Right ventricle myocardium inferior (tissue), 1 donor: ENCODE measurements around the gene RAC3. TPM values are rescaled to one million over a fixed set of nuclear protein-coding genes. Genes with fewer than 3 reads are reported as not detected.
A peak's percentile ranks its signal among the peaks of the same experiment; 100 is the strongest.

ENCODE experiments used
- ATAC-seq: fragments of 200-7000 bp; cut with Tn5 transposase; one replicate; pipeline ENCODE4 v1.9.1; 2020; ENCODE audit warnings: mild to moderate bottlenecking, moderate library complexity
- DNase-seq: peaks from one replicate; pipeline ENCODE4 v3.0.0; 2021; ENCODE audit errors: missing footprints
- intact Hi-C: fragments of 100-400 bp; cut with DNase I; formaldehyde crosslinking; loops from one replicate; pipeline ENCODE4 v1.11.0; 2022
- total RNA-seq: library from RNA; stranded (reverse); fragmentation: NEBNext Ultra II Directional; extraction: Animal tissue kit (Norgen Biotek cat#: 25700); gene quantifications from one replicate; pipeline ENCODE4 v1.2.1, GENCODE V29; 2021
- donor health status: DM: no; HTN: yes; CAD: no; lungs with severe emphysema.

The RAC3 gene
- total RNA-seq, 1 donor from 2014 or later, result 2.2 TPM

DNA sequence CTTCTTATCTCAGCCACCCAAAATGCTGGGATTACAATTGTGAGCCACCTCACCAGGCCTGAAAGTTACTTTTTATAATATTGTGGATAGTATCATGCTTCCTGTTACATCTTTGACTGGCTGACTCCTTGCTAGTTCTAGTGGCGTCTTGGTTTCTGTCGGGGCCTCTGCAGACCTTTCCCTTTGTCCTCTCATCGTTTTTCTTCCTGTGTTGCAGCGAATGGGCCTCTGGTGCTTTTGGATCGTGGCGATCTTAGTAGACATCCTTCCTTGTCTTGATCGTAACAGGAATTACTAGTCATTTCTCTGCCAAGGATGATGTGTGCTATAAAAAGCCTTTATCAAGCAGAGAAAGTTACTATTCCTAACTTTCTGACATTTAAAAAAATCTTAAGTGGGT, 33.3 kb upstream of the RAC3 start:
- ATAC-seq, result no peak
- intact Hi-C loops, result no loop called here
- DNase-seq, result no peak

DNA sequence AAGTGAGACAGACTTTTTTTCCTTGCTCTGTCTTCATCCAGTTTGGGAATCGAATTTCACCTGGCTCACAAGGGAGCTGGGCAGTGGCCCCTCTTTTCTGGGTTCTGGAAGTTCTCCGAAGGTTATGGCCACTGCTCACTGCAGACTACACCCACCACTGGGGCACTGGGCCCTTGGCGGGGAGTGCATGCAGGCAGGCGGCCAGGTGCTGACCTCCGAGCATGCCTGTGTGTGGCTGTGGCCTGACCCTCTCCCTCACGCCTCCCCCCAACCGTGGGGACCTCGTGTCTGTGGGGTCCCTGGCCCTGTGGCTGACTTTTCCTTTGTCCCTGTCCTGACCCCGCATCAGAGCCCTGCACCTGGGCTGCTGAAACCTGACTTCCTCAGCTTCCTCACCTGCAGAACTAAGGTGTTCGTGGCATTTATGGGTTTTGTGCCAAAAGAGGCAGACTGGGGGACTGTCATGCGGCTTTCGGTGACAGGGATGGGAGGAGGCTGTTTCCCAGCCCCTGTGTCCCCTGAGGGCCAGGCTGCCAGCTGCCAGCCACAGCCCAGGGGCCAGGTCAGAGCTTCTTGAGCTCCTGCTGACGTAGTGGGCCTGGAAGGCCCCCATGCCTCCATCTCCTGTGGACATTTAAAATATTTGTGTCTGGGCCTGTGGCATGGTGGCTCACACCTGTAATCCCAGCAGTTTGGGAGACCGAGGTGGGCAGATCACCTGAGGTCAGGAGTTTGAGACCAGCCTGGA, 32.6 kb upstream of the RAC3 start:
- intact Hi-C loops, result no loop called here
- ATAC-seq (no peak), DNase-seq (no peak)

DNA sequence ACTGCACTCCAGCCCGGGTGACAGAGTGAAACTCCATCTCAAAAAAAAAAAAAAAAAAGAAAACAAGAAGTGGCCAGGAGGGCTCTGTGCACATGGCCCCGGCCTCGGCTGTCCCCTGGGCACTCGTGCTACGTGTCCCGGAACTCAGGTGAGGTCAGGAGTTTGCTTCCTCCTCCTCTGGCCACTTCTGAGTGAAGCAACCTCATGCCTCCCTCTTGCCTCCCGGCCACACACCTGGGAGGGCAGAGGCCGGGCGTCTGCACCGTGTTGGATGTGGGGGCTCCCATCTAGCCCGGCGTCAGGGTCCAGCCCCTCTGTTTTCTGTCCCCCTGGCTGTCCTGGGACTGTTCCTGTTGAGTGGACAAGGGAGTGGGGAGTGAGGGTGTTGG, 31.9 kb upstream of the RAC3 start:
- no peak for ATAC-seq
- intact Hi-C loops, result no loop called here
- no peak for DNase-seq

GRCh38 chr17:81999976-82000802, 31.3 kb upstream of the RAC3 start:
- intact Hi-C loops, result no loop called here
- ATAC-seq (no peak), DNase-seq (no peak)

- ATAC-seq, result no peak
- no peak for DNase-seq
- intact Hi-C loops, result no loop called here
Measured at GRCh38 chr17:82000803-82001570, 30.5 kb upstream of the RAC3 start.

DNA sequence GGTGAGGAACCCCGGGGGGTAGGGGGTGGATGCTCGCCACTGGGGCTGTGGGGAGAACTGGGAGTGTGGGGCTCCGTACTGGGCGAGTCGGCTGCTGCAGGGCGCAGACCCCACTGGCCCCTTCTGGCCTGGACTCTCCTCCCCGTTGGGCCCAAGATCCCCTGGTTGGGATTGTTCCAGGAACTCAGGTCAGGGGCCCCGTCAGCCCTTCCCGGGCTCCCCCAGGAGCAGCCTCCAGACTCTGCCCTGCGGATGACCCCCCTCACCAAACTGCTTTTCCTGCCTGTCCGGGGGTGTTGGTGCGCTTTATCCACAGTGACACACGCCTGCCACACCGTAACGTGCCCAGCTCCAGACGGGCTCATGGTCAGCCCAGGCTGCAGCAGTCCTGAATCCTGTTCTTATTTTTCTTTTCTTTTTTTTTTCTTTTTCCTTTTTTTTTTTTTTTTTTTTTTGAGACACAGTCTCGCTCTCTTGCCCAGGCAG, 29.9 kb upstream of the RAC3 start:
- no peak for ATAC-seq
- no peak for DNase-seq
- intact Hi-C loops, result no loop called here

- DNase-seq (no peak), ATAC-seq (peak; percentile 33)
- intact Hi-C loops, result no loop called here
Measured at GRCh38 chr17:82003411-82004381, 27.8 kb upstream of the RAC3 start.

GRCh38 chr17:82004517-82005455, 26.7 kb upstream of the RAC3 start:
- DNase-seq, result no peak
- no peak for ATAC-seq
- intact Hi-C loops, result no loop called here

DNA sequence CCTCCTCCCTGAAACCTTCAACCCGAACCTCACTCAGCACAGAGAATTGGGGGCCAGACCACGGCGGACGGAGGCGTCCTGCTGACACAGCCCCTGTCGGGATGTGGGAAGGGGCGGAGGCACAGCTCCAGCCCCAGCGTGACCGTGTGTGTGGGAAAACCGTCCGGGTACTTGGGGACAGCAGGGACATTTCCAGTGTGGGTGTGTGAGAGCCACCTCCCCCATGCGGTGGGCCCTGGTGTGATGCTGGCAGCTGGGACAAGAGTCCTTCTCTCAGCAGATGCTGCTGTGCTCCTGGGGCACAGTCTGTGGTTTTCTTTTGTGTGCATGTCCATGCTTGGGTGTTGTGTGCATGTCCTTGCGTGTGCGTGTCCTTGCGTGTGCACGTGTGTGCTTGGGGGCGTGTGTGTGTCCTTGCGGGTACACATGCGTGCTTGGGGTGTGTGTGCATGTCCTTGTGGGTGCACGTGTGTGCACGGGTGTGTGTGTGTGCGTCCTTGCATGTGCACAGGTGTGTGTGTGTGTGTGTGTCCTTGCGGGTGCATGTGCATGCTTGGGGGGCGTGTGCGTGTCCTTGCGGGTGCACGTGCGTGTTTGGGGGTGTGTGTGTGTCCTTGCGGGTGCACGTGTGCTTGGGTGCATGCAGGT, 25.7 kb upstream of the RAC3 start:
- intact Hi-C loops, result no loop called here

DNA sequence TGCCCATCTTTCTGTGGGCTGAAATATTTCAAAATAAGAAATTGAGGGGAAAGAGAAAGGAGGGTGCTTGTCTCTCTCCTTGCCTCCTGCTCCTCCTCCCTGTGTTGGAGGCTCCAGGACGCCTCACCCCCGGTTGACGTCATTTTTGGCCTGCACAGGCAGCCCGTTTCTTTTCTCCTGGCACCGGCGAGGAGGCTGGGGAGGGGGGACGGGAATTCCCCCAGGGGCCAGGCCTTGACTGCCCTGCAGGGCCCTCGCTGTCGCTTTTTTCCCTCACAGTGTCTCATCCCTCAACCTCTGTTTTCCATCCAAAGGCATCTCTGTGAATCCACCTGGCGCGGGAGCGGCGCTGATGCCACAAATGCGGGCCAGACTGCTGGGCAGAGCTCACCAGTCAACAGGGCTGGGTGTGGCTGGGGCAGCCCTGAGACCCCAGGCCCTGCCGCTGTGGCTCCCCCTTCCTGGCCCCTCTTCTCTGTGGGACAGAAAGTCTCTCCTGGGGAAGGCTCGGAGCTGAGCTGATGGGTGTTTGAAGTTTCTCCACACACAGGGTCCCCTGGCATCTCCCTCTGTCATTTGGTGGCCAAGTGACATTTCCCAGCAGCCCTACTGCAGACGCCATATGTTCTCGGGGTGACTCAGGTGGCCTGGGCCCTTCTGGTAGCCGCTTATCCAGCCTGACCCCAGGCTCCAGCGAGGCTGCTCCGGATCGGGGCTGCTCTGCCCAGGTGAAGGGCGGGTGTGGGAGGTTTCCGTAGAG, 24.8 kb upstream of the RAC3 start:
- intact Hi-C loops, result no loop called here
- ATAC-seq (no peak), DNase-seq (no peak)

More for the DNA sequence above, 25.7 kb upstream of the RAC3 start:
- ATAC-seq (no peak), DNase-seq (no peak)

DNA sequence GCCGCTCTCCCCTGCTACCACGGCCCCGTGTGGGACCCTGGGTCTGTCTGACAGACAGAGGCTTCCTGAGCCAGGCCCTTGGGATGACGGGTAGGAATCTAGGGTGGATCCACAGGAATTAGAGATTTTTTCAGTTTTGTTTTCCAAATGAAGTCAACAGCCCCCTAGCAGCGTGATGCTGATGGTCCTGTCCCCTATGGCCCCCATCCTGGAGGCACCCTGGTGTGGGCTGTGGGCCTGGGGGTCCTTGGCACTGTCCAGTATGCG, 24.3 kb upstream of the RAC3 start:
- ATAC-seq, result no peak
- DNase-seq, result no peak
- intact Hi-C loops, result no loop called here

DNA sequence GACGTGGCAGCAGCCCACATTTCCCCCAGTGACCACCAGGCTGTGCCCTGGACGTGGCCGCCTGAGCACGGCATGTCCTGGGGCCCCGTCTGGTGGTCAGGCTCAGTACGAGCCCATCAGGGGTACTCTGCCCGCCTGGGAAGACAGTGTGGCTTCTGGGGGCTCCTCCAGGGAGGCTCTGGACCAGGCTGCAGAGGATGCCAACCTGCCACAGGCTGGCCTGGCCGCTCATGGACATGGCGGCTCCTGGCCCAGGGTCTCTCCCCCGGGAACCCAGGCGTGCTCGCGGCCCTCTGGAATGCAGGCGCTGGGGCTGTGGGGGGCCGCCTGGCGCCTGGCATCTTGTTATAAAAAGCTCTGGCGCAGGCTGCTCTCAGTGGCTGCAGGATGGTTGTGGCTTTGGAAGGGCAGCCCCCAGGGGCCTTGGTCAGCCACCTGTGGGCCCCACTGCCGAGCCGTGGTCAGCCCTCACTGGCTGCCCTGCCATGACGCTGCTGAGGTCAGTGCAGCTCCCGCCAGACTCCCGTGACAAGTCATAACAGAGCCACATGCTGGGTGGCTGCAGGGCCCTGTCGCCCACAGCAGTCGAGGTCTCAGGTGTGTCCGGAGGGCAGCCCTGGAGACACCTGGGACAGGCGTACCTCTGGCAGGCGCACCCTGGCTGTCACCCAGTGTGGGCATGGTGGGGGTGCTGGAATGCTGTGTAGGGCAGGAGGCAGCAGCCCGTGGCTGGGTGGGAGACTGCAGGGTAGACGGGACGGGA, 23.8 kb upstream of the RAC3 start:
- ATAC-seq (no peak), DNase-seq (no peak)
- intact Hi-C loops, result no loop called here

GRCh38 chr17:82008258-82008940, 23.1 kb upstream of the RAC3 start:
- ATAC-seq, result no peak
- intact Hi-C loops, result no loop called here

GRCh38 chr17:82008941-82009405, 22.5 kb upstream of the RAC3 start:
- ATAC-seq (no peak), DNase-seq (no peak)
- intact Hi-C loops, result no loop called here

More at GRCh38 chr17:82008258-82008940, 23.1 kb upstream of the RAC3 start:
- no peak for DNase-seq

- intact Hi-C loops, result no loop called here
- DNase-seq, result no peak
- ATAC-seq, result no peak
Measured at GRCh38 chr17:82009413-82009812, 22.1 kb upstream of the RAC3 start.
